ENCODE measurements around the gene CLDND1.

DNA sequence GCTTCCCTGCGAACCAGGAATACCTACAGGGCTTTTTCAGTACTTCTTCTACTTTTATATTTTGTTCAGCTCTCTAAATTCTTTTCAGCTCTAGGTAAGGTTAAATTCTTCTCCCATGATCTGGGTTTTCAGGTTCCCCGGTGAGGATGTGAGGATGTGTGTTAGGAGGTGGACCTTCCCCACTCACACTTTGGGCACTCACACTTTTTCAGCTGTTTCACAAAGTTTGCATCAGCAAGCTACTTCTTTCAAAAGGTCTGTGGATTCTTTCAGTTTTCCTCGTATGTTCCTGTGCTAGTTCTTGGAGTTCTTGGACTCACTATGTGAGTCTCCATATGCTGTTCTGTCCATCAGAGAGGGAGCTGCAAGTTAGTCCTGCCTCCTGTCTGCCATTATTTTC is 39.1 kb downstream of the CLDND1 start:
- TF ChIP-seq, protein P1, sequence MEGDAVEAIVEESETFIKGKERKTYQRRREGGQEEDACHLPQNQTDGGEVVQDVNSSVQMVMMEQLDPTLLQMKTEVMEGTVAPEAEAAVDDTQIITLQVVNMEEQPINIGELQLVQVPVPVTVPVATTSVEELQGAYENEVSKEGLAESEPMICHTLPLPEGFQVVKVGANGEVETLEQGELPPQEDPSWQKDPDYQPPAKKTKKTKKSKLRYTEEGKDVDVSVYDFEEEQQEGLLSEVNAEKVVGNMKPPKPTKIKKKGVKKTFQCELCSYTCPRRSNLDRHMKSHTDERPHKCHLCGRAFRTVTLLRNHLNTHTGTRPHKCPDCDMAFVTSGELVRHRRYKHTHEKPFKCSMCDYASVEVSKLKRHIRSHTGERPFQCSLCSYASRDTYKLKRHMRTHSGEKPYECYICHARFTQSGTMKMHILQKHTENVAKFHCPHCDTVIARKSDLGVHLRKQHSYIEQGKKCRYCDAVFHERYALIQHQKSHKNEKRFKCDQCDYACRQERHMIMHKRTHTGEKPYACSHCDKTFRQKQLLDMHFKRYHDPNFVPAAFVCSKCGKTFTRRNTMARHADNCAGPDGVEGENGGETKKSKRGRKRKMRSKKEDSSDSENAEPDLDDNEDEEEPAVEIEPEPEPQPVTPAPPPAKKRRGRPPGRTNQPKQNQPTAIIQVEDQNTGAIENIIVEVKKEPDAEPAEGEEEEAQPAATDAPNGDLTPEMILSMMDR (IDR thresholded peaks at IDR 0.05): no peak
- no peak for TF ChIP-seq POLR2A (IDR thresholded peaks at IDR 0.05)
